Measurements from ENCODE around the gene TRAF3IP1. TPM values are rescaled to one million over a fixed set of nuclear protein-coding genes. Genes with fewer than 3 reads are reported as not detected.

The TRAF3IP1 gene
- total and polyA plus RNA-seq, 4 donors, result 14.4 to 21.5 (median 18.4) TPM

GRCh38 chr2:238286095-238286494 is 34.2 kb upstream of the TRAF3IP1 start:
- Histone ChIP-seq H3K9me3 (ENCODE audit: control insufficient read depth, low read length) (no peaks in the 10 kb centered on the region), H3K36me3 (ENCODE audit: control insufficient read depth in 1 of 2, insufficient read depth in 2 of 2, low read length in 1 of 2) (no peaks in the 10 kb centered on the region), H3K4me1 (ENCODE audit: control insufficient read depth in 1 of 2, insufficient read depth in 2 of 2, low read length in 2 of 2) (no peaks in the 10 kb centered on the region), H3K27ac (ENCODE audit: low read depth in 1 of 2, low read length in 2 of 2) (peak overlapping the region; percentile 72 to 88), H3K4me3 (ENCODE audit: low read length in 2 of 2) (no peak overlapping the region), H3K27me3 (ENCODE audit: control insufficient read depth in 1 of 2, insufficient read depth in 2 of 2, low read length in 1 of 2) (no peaks in the 10 kb centered on the region)
- intact Hi-C loops (cut with DNase I), result loop anchor here in 1 of 2 donors (2.0 kb wide), 1 partner anchor 35 kb away; the partner anchor contains the start of gene TRAF3IP1
- ATAC-seq (ENCODE audit: low FRiP score) (no peak), DNase-seq (no peak)
- WGBS, 2 donors, result 13 to 17% methylated on average over 7 of the region's 7 CpGs

GRCh38 chr2:238286551-238286950 is 33.8 kb upstream of the TRAF3IP1 start:
- no peak overlapping the region for H3K4me3 ChIP-seq (ENCODE audit: low read length in 2 of 2)
- peak overlapping the region; percentile 88 for H3K27ac ChIP-seq (ENCODE audit: low read depth in 1 of 2, low read length in 2 of 2)
- no peaks in the 10 kb centered on the region for H3K27me3 ChIP-seq (ENCODE audit: control insufficient read depth in 1 of 2, insufficient read depth in 2 of 2, low read length in 1 of 2)
- no peaks in the 10 kb centered on the region for H3K9me3 ChIP-seq (ENCODE audit: control insufficient read depth, low read length)
- no peaks in the 10 kb centered on the region for H3K4me1 ChIP-seq (ENCODE audit: control insufficient read depth in 1 of 2, insufficient read depth in 2 of 2, low read length in 2 of 2)
- no peaks in the 10 kb centered on the region for H3K36me3 ChIP-seq (ENCODE audit: control insufficient read depth in 1 of 2, insufficient read depth in 2 of 2, low read length in 1 of 2)
- intact Hi-C loops (cut with DNase I), result loop anchor here in 1 of 2 donors (2.0 kb wide), 1 partner anchor 34 kb away; the partner anchor contains the start of gene TRAF3IP1
- ATAC-seq (ENCODE audit: low FRiP score) (peak; percentile 63), DNase-seq (peak; percentile 80 to 88)
- WGBS, 2 donors, result 5 to 7% methylated on average over 7 of the region's 7 CpGs

- no peak for ATAC-seq (ENCODE audit: low FRiP score)
- DNase-seq, result peak; percentile 42 to 74
- Histone ChIP-seq H3K27me3 (ENCODE audit: control insufficient read depth in 1 of 2, insufficient read depth in 2 of 2, low read length in 1 of 2) (no peaks in the 10 kb centered on the region), H3K4me1 (ENCODE audit: control insufficient read depth in 1 of 2, insufficient read depth in 2 of 2, low read length in 2 of 2) (no peaks in the 10 kb centered on the region), H3K9me3 (ENCODE audit: control insufficient read depth, low read length) (no peaks in the 10 kb centered on the region), H3K27ac (ENCODE audit: low read depth in 1 of 2, low read length in 2 of 2) (peak overlapping the region; percentile 88), H3K4me3 (ENCODE audit: low read length in 2 of 2) (peak overlapping the region; percentile 2 to 69), H3K36me3 (ENCODE audit: control insufficient read depth in 1 of 2, insufficient read depth in 2 of 2, low read length in 1 of 2) (no peaks in the 10 kb centered on the region)
- intact Hi-C loops (cut with DNase I), result loop anchor here in 1 of 2 donors (2.0 kb wide), 1 partner anchor 34 kb away; the partner anchor contains the start of gene TRAF3IP1
- 20 to 30% methylated on average over 11 of the region's 11 CpGs for WGBS, 2 donors
Observed at GRCh38 chr2:238286987-238287736, 33.2 kb upstream of the TRAF3IP1 start.

GRCh38 chr2:238287737-238288649 is 32.3 kb upstream of the TRAF3IP1 start, which contains the start of gene PER2:
TSS of gene PER2 (minus strand) at chr2:238288610. CDS start at chr2:238277936, 10,674 bp downstream.
- no peaks in the 10 kb centered on the region for H3K9me3 ChIP-seq (ENCODE audit: control insufficient read depth, low read length)
- H3K27me3 ChIP-seq (ENCODE audit: control insufficient read depth in 1 of 2, insufficient read depth in 2 of 2, low read length in 1 of 2), result no peaks in the 10 kb centered on the region
- no peaks in the 10 kb centered on the region for H3K36me3 ChIP-seq (ENCODE audit: control insufficient read depth in 1 of 2, insufficient read depth in 2 of 2, low read length in 1 of 2)
- intact Hi-C loops (cut with DNase I), result loop anchor here in 1 of 2 donors (2.0 kb wide), 1 partner anchor 33 kb away; the partner anchor contains the start of gene TRAF3IP1
- WGBS, 2 donors, result 0% methylated on average over 52 to 65 of the region's 65 CpGs
- no peaks in the 10 kb centered on the region for H3K4me1 ChIP-seq (ENCODE audit: control insufficient read depth in 1 of 2, insufficient read depth in 2 of 2, low read length in 2 of 2)
- peak within 1 kb of the TSS; percentile 58 to 69 for H3K4me3 ChIP-seq (ENCODE audit: low read length in 2 of 2)
- DNase-seq, result peak; percentile 78 to 90
- peak within 1 kb of the TSS; percentile 88 for H3K27ac ChIP-seq (ENCODE audit: low read depth in 1 of 2, low read length in 2 of 2)
- ATAC-seq (ENCODE audit: low FRiP score), result peak; percentile 58

GRCh38 chr2:238288650-238289573 is 31.4 kb upstream of the TRAF3IP1 start:
- H3K36me3 ChIP-seq (ENCODE audit: control insufficient read depth in 1 of 2, insufficient read depth in 2 of 2, low read length in 1 of 2), result no peaks in the 10 kb centered on the region
- DNase-seq (peak; percentile 98 to 99), ATAC-seq (ENCODE audit: low FRiP score) (peak; percentile 91)
- intact Hi-C loops (cut with DNase I), result no loop called here
- WGBS, 2 donors, result 1% methylated on average over 104 to 108 of the region's 108 CpGs
- H3K27ac ChIP-seq (ENCODE audit: low read depth in 1 of 2, low read length in 2 of 2), result peak overlapping the region; percentile 81 to 88
- no peaks in the 10 kb centered on the region for H3K27me3 ChIP-seq (ENCODE audit: control insufficient read depth in 1 of 2, insufficient read depth in 2 of 2, low read length in 1 of 2)
- no peaks in the 10 kb centered on the region for H3K9me3 ChIP-seq (ENCODE audit: control insufficient read depth, low read length)
- peak overlapping the region; percentile 58 to 69 for H3K4me3 ChIP-seq (ENCODE audit: low read length in 2 of 2)
- no peaks in the 10 kb centered on the region for H3K4me1 ChIP-seq (ENCODE audit: control insufficient read depth in 1 of 2, insufficient read depth in 2 of 2, low read length in 2 of 2)

GRCh38 chr2:238289574-238289973 is 30.7 kb upstream of the TRAF3IP1 start:
- no peak overlapping the region for H3K27ac ChIP-seq (ENCODE audit: low read depth in 1 of 2, low read length in 2 of 2)
- H3K27me3 ChIP-seq (ENCODE audit: control insufficient read depth in 1 of 2, insufficient read depth in 2 of 2, low read length in 1 of 2), result no peaks in the 10 kb centered on the region
- WGBS, 2 donors, result 37 to 45% methylated on average over 13 of the region's 13 CpGs
- intact Hi-C loops (cut with DNase I), result no loop called here
- H3K4me3 ChIP-seq (ENCODE audit: low read length in 2 of 2), result no peak overlapping the region
- H3K9me3 ChIP-seq (ENCODE audit: control insufficient read depth, low read length), result no peaks in the 10 kb centered on the region
- H3K4me1 ChIP-seq (ENCODE audit: control insufficient read depth in 1 of 2, insufficient read depth in 2 of 2, low read length in 2 of 2), result no peaks in the 10 kb centered on the region
- ATAC-seq (ENCODE audit: low FRiP score), result no peak
- peak; percentile 46 to 57 for DNase-seq
- no peaks in the 10 kb centered on the region for H3K36me3 ChIP-seq (ENCODE audit: control insufficient read depth in 1 of 2, insufficient read depth in 2 of 2, low read length in 1 of 2)

GRCh38 chr2:238290091-238290509 is 30.2 kb upstream of the TRAF3IP1 start:
- DNase-seq, result peak; percentile 49 to 70
- intact Hi-C loops (cut with DNase I), result no loop called here
- ATAC-seq (ENCODE audit: low FRiP score), result no peak
- H3K4me3 ChIP-seq (ENCODE audit: low read length in 2 of 2), result no peak overlapping the region
- H3K27me3 ChIP-seq (ENCODE audit: control insufficient read depth in 1 of 2, insufficient read depth in 2 of 2, low read length in 1 of 2), result no peaks in the 10 kb centered on the region
- no peaks in the 10 kb centered on the region for H3K9me3 ChIP-seq (ENCODE audit: control insufficient read depth, low read length)
- H3K36me3 ChIP-seq (ENCODE audit: control insufficient read depth in 1 of 2, insufficient read depth in 2 of 2, low read length in 1 of 2), result no peaks in the 10 kb centered on the region
- 77 to 79% methylated on average over 8 of the region's 8 CpGs for WGBS, 2 donors
- no peak overlapping the region for H3K27ac ChIP-seq (ENCODE audit: low read depth in 1 of 2, low read length in 2 of 2)
- H3K4me1 ChIP-seq (ENCODE audit: control insufficient read depth in 1 of 2, insufficient read depth in 2 of 2, low read length in 2 of 2), result no peaks in the 10 kb centered on the region
